Peyer's patch (tissue), 4 donors: ENCODE data around the gene RABAC1. TPM values are rescaled to one million over a fixed set of nuclear protein-coding genes. Genes with fewer than 3 reads are reported as not detected.
A peak's percentile ranks its signal among the peaks of the same experiment; 100 is the strongest.

Source experiments
- DNase-seq, 3 donors: peaks; one replicate each; pipeline ENCODE4 v3.0.0-alpha.2; 2017 to 2019
- H3K27ac ChIP-seq, 4 donors: fragments of 200-600 bp; sonication (generic); one replicate each; pipeline ENCODE4 v1.5.1; 2016 to 2019
- H3K27me3 ChIP-seq, 2 donors: fragments of 200-600 bp; sonication (generic); one replicate each; pipeline ENCODE4 v1.5.1; 2019
- H3K36me3 ChIP-seq, 3 donors: fragments of 200-600 bp; sonication (generic); one replicate each; pipeline ENCODE4 v1.5.1; 2016 to 2019
- H3K4me1 ChIP-seq, 4 donors: fragments of 200-600 bp; sonication (generic); one replicate each; pipeline ENCODE4 v1.5.1; 2016 to 2019
- H3K4me3 ChIP-seq, 4 donors: fragments of 200-600 bp; sonication (generic); 1 replicate in 3 of 4; 2 replicates in 1 of 4; pipeline ENCODE4 v1.5.1; 2016 to 2019; ENCODE audit warnings: mild to moderate bottlenecking in 1 of 4
- H3K9me3 ChIP-seq, 4 donors: fragments of 200-600 bp; sonication (generic); one replicate each; pipeline ENCODE4 v1.5.1; 2016 to 2019; ENCODE audit warnings: mild to moderate bottlenecking in 1 of 4
- CTCF ChIP-seq, 6 experiments: fragments of 450-650 bp in 4 of 6; fragments of 200-600 bp in 2 of 6; sonication (generic) in 1 of 6; IDR thresholded peaks; one replicate each; pipeline ENCODE4 v1.5.1; 2017 to 2019; ENCODE audit warnings: antibody characterized with exemption in 6 of 6, mild to moderate bottlenecking in 3 of 6, moderate library complexity in 1 of 6
- POLR2A ChIP-seq, 2 donors: fragments of 450-650 bp; IDR thresholded peaks; one replicate each; pipeline ENCODE4 v1.5.1; 2017; ENCODE audit warnings: antibody characterized with exemption in 2 of 2, mild to moderate bottlenecking in 2 of 2, moderate library complexity in 2 of 2
- total RNA-seq, 4 donors: library from RNA; depleted of rRNA; stranded (reverse); fragments of >200 nt; gene quantifications; one replicate each; pipeline ENCODE4 v1.1.0, GENCODE V29; 2016

The RABAC1 gene
- total RNA-seq, 4 donors from 2014 or later = 81.7 to 146 (median 124) TPM

- Histone ChIP-seq H3K9me3 (no peaks in the 10 kb centered on the region), H3K27ac (peak within 1 kb of the TSS; percentile 1 to 80 (median 50)), H3K4me1 (peaks cover 0 to 30% (median 16%) of the 10 kb centered on the region in 4 donors), H3K4me3 (peak within 1 kb of the TSS; percentile 38 to 64 (median 54)), H3K27me3 (peaks cover 0 to 39% of the 10 kb centered on the region in 2 donors), H3K36me3 (no peaks in the 10 kb centered on the region)
- no peak for DNase-seq
- TF ChIP-seq CTCF (IDR thresholded peaks at IDR 0.05) (no peak), POLR2A (IDR thresholded peaks at IDR 0.05) (no peak)
Measured at GRCh38 chr19:41928221-41928683, 30.9 kb downstream of the RABAC1 start, which contains the start of gene ERFL. ERFL (minus strand) TSS chr19:41928449; CDS start chr19:41912919, 15,530 bp downstream.

GRCh38 chr19:41927497-41928192, 31.5 kb downstream of the RABAC1 start:
- Histone ChIP-seq H3K27ac (peak overlapping the region; percentile 1 to 80 (median 50)), H3K9me3 (no peaks in the 10 kb centered on the region), H3K4me3 (peak overlapping the region; percentile 38 to 64 (median 54)), H3K27me3 (peaks cover 0 to 41% of the 10 kb centered on the region in 2 donors), H3K36me3 (no peaks in the 10 kb centered on the region), H3K4me1 (peaks cover 0 to 26% (median 16%) of the 10 kb centered on the region in 4 donors)
- TF ChIP-seq CTCF (IDR thresholded peaks at IDR 0.05) (no peak), POLR2A (IDR thresholded peaks at IDR 0.05) (no peak)
- DNase-seq = peak; percentile 50 to 71 (median 56)

- no peaks in the 10 kb centered on the region for H3K9me3 ChIP-seq
- TF ChIP-seq POLR2A (IDR thresholded peaks at IDR 0.05) (no peak), CTCF (IDR thresholded peaks at IDR 0.05) (no peak)
- peaks cover 0 to 25% (median 16%) of the 10 kb centered on the region in 4 donors for H3K4me1 ChIP-seq
- peaks cover 0 to 49% of the 10 kb centered on the region in 2 donors for H3K27me3 ChIP-seq
- H3K4me3 ChIP-seq = no peak overlapping the region
- no peak overlapping the region for H3K27ac ChIP-seq
- H3K36me3 ChIP-seq = no peaks in the 10 kb centered on the region
- DNase-seq = no peak
Measured at GRCh38 chr19:41926763-41927496, 32.2 kb downstream of the RABAC1 start.

- H3K27me3 ChIP-seq = peaks cover 0 to 50% of the 10 kb centered on the region in 2 donors
Measured at GRCh38 chr19:41926028-41926762, 32.9 kb downstream of the RABAC1 start.

More at GRCh38 chr19:41926028-41926762, 32.9 kb downstream of the RABAC1 start:
- TF ChIP-seq CTCF (IDR thresholded peaks at IDR 0.05) (no peak), POLR2A (IDR thresholded peaks at IDR 0.05) (no peak)
- Histone ChIP-seq H3K27ac (no peak overlapping the region), H3K4me1 (peaks cover 0 to 25% (median 16%) of the 10 kb centered on the region in 4 donors), H3K9me3 (no peaks in the 10 kb centered on the region), H3K4me3 (no peak overlapping the region), H3K36me3 (no peaks in the 10 kb centered on the region)
- DNase-seq = no peak
